Left cardiac atrium (tissue), 4 donors: Measurements from ENCODE around the gene CIBAR2. TPM values are rescaled to one million over a fixed set of nuclear protein-coding genes. Genes with fewer than 3 reads are reported as not detected.
"Not testable (repeated sequence)": the region's sequence is repeated elsewhere in the genome, so short reads cannot be mapped to it uniquely, and the experiment has no call there.

Source experiments
- ATAC-seq, 2 donors: fragments of 200-7000 bp; cut with Tn5 transposase; one replicate each; pipeline ENCODE4 v1.9.1; 2020; ENCODE audit warnings: mild to moderate bottlenecking in 2 of 2, moderate library complexity in 2 of 2
- DNase-seq: peaks from one replicate; pipeline ENCODE4 v3.0.0-alpha.2; 2020
- intact Hi-C, 2 donors: fragments of 100-400 bp; cut with DNase I; formaldehyde crosslinking; loops; one replicate each; pipeline versions ENCODE4 v1.14.1 to v1.15.1; 2022 to 2023
- total RNA-seq, 2 donors: library from RNA; stranded (reverse); fragmentation: NEBNext Ultra II Directional; extraction: Animal tissue kit (Norgen Biotek cat#: 25700); gene quantifications; one replicate each; pipeline ENCODE4 v1.2.1, GENCODE V29; 2021
- donor health status: DM: no; HTN: yes; CAD: no.
- donor health status: DM: no; HTN: yes; CAD: no; lungs with severe emphysema.
- donor health status: DM: yes; HTN: yes; CAD: no.
- donor health status: Dilated cardiomyopathy.

CIBAR2 gene
- total RNA-seq, 2 donors from 2014 or later: not detected

DNA sequence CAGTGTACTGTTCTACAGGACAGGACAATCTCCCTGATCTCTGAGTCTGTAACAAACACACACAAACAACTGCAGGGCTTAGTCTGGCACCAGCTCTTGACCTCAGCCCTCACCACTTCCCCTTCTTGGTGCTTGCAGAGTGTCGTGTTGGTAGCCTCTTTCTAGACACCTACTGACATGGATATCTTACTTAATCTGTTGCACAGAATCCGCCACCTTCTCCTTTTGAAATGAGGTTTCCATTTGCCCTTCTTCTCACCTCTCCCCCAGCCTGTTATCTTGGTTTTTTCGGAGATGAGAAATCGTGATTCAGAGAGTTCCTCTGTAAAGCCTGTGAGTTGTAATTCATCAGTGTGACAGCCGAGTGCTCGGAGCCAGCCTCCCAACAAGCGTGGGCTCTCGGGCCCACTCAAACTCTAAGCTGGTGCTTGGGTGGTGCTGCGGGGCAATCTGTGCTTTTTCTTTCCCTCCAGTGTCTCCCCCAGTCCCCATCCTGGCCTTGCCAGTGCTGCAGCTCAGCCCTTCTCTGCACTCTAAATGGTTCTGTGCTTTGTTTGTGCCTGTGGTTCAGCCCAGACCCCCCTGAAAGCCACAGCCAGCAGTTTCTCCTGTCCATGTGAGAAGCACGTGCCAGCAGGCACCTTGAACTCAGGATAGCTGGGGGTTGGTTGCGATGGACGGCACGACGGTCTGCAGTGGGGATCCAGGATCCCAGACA lies 56.6 kb downstream of the CIBAR2 start:
- DNase-seq (no peak), ATAC-seq (peak; percentile 79 to 83)
- intact Hi-C loops: no loop called here

DNA sequence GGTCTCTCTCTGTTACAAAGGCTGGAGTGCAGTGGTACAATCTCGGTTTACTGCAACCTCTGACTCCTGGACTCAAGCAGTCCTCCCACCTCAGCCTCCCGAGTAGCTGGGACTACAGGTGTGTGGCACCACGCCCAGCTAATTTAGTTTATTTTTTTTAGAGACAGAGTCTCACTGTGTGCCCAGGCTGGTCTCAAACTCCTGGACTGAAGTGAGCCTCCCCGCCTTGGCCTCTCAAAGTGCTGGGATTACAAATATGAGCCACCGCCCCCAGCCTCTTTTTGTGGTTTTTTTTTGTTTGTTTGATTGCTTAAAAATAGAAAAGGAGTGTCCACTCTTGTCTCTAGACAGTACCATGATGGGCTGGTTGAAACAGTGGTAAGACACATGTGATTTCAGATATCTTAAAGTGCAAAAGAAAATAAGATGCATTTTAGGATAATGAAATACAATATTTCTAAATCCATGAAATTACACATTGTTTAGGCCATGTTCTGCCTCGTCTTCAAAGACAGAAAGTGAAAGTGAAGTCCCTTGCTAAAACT lies 57.3 kb downstream of the CIBAR2 start:
- ATAC-seq (no peak), DNase-seq (no peak)
- intact Hi-C loops: no loop called here

DNA sequence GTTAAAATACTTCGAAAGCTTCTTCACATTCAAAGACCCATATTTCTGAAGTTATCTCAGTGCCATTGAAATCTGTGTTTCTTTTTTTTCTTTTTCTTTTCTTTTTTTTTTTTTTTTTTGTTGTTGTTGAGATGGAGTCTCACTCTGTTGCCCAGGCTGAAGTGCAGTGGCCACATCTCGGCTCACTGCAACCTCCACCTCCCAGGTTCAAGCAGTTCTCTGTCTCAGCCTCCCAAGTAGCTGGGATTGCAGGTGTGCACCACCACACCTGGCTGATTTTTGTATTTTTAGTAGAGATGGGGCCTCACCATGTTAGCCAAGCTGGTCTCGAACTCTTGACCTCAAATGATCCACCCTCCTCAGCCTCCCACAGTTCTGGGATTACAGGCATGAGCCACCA lies 58.0 kb downstream of the CIBAR2 start:
- intact Hi-C loops, DNase-seq, ATAC-seq: not testable (repeated sequence)

DNA sequence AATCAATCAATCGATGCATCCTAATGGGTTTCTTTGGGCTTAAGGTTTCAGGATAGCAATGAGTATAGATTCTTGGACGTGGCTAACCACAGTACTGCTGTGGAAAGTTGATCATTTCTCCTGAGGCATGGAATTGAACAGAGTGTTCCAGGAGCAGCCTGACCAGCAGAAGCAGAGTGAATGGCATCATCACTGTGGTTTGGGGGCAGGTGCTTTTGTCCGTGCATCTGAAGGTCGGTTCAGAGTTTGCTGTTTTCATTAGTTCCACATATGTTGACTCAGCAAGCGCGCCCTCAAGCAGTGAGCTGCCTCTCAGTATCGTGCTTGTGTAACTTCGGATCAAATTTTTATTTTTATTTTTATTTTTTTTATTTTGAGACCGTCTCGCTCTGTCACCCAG lies 59.7 kb downstream of the CIBAR2 start:
- no peak for DNase-seq
- intact Hi-C loops: no loop called here
- no peak for ATAC-seq

DNA sequence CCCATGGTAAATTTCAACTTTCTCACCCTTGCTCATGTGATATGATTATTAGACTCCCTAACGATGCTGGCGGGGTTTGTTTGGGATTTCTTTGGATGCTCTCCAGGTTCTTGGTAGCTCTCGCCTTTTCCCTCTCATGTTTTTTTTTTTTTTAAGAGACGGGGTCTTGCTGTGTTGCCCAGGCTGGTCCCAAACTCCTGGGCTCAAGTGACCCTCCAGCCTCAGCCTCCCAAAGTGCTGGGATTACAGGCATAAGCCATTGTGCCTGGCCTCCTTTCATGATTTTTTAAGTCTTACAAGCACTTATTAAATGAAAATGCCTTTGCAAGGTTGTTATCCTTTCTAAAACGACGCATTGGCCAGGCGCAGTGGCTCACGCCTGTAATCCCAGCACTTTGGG lies 60.6 kb downstream of the CIBAR2 start:
- intact Hi-C loops: no loop called here
- DNase-seq (no peak), ATAC-seq (no peak)

DNA sequence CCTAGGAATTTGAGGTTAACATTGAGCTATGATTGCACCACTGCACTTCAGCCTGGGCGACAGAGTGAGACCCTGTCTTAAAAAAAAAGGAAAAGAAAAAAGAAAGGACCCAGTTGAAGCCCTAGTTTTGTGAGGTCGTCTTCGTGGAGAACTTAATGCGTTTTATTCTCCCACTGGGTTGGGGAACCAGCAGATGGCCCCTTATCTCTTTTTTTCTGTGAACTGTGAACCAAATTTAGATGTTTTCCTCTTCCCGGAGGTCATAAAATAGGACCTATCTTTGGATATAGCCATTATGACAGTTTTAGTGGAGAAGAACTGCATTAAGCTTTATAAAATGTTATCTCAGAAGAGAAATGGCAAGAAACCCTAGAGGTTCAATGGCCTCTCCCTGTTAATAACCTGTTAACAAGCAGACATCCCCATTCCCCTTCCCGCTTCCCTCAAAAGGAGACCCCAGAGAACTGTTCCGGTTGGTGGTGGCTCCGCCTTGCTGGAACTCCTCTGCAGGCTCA lies 61.1 kb downstream of the CIBAR2 start:
- DNase-seq (no peak), ATAC-seq (no peak)
- intact Hi-C loops: no loop called here

DNA sequence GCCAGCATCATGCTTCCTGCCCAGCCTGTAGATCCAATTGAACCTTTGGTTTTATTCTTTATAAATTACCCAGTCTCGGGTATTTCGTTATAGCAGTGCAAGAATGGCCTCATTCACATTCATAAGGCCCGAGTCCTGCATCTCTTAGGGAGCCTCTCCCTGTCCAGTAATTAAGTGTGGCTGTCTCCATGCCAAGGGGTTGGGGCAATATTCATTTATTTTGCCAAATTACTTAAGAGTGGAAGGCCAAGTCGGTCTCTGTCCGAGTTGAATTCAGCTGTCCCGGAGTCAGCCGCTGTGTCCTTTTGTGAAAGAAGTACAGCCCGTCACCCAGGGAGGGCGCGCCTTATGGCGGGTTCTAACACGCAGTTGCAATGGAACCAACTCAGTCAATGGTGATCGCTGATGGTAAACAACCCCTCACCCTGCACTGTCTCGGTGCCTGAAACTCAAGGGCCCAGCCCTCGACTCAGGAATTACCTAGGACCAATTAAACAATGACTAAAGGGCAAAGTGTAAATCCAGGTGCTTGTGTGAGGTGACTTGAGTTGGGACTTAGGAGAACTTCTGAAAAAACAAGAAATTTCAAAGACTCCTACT lies 62.5 kb downstream of the CIBAR2 start:
- intact Hi-C loops: no loop called here
- ATAC-seq (no peak), DNase-seq (no peak)

DNA sequence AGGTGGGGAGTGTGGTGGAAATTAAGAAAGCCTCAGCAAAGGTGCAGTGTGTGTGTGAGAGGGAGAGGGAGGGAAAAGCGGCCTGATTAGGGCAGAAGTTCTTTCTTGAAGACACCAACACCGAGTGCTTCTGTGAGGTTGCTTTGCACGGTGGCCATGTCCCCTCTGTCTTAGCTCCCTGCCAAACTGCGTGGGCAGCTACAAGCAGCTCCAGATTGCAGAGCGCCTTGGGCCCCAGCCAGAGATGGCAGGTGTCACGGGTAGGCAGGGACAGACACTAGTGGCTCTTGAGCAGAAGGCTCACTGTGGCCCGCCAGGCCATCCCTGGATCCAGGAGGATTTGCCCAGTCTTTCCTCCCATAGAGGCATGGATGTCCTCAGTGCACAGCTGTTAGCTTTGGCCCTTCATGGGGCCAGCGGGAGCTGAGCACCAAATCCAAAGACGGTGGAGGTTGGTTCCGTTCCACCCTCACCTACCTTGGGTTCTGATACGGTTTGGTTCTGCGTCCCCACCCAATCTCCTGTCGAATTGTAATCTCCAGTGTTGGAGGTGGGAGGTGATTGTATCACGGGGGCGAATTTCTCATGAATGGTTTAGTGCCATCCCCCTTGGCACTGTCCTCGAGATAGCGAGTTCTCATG lies 63.2 kb downstream of the CIBAR2 start:
- DNase-seq (peak; percentile 64), ATAC-seq (peak; percentile 71 to 77)
- intact Hi-C loops: no loop called here

Other genes starting within 250 kb of the CIBAR2 start
- 10 to 100 TPM; 33.2 to 35.2 TPM for gene ZDHHC7, start 100.9 kb downstream of the CIBAR2 start, total RNA-seq
- 10 to 100 TPM in 1 of 2 donors, 1 to 10 TPM in 1; 9.2 to 10.4 TPM for gene KIAA0513, start 84.7 kb downstream of the CIBAR2 start, total RNA-seq